LHCN-M2 (cell line): ENCODE measurements around the gene MKI67. TPM values are rescaled to one million over a fixed set of nuclear protein-coding genes. Genes with fewer than 3 reads are reported as not detected.

Source experiments
- DNase-seq: peaks from one replicate; pipeline ENCODE4 v3.0.0-alpha.2; 2012; ENCODE audit warnings: low read depth
- total RNA-seq: library from RNA; depleted of rRNA; stranded (reverse); fragments of >200 nt; gene quantifications from 2 replicates; pipeline ENCODE4 v1.2.3, GENCODE V29; 2014; rRNA removed

The MKI67 gene
- total RNA-seq, 1 experiment from 2014 or later = 87.8 TPM

DNA sequence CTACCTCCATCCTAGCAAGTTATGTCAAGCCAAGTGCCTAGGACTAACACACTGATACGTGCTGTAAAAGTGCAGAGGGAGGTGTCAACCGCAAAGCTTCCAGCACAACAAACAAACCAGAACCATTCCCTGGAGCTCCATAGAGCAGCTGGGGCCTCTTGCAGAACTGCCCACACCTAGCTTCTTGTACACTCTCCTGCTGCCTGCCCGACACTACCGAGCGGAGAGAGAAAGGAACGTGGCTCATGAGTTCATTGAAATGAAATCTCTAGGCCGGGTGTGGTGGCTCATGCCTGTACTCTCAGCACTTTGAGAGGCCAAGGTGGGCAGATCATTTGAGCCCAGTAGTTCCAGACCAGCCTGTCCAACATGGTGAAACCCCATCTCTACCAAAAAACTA is 73.5 kb downstream of the MKI67 start:
- DNase-seq = no peak

DNA sequence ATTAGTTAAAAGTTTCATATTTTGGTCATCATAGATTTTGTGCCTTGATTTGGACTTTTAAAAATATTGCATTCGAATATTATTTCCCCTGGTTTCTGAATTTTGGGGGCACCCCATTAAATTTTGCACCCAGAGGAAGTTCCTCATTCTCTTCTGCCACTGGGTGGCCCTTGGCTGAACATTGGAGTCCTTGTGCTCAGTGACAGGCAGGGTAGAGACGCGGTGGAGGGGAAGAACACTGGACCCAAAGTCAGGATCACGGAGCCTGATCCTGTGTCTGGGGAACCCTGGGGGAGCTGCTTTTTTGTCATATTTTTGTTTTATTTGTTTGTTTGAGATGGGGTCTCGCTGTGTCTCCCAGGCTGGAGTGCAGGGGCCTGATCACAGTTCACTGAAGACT is 74.7 kb downstream of the MKI67 start:
- no peak for DNase-seq

DNA sequence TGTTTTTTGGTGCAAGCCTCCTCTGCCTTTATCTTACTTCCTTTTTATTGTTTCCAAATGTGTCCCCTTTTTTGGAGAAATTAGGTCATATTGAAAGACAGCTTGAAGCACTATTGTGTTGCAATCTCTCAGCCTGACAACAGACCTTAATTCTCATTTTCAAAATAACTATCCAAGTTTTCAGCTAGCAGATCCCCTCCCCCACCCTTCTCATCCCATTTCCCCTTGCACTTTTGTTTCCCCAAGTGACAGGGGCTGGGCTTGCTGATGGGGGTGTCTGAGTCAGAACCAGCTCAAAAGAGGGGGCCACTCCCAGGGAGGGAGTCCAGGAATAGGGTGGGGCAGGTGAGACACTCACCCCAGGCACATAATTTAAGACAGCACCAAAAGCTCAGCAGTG is 75.3 kb downstream of the MKI67 start:
- no peak for DNase-seq

- no peak for DNase-seq
These were observed 76.1 kb downstream of the MKI67 start for GRCh38 chr10:128050121-128050516.

- DNase-seq = no peak
These were observed 76.8 kb downstream of the MKI67 start for GRCh38 chr10:128049226-128050120.

GRCh38 chr10:128048819-128049210 is 77.4 kb downstream of the MKI67 start:
- no peak for DNase-seq

- no peak for DNase-seq
These were observed 78.0 kb downstream of the MKI67 start for GRCh38 chr10:128047991-128048818.

DNA sequence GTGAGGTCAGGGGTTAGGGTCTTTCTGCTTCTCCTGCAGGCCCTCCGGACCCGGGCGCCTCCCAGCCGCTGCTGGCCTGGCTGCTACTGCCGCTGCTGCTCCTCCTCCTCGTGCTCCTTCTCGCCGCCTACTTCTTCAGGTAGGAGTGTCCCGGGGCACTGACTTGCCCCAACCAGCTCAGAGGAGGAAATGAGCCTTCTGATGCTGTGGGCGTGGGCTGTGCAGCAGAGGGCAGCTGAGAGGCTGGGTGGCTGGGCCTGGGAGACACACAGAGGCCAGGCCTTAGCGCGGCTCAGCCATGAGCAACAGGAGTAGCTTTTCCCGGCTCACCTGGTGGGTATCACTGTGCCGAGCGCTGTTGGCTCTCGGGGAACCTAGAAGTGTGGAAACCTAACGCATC is 78.9 kb downstream of the MKI67 start:
- no peak for DNase-seq

DNA sequence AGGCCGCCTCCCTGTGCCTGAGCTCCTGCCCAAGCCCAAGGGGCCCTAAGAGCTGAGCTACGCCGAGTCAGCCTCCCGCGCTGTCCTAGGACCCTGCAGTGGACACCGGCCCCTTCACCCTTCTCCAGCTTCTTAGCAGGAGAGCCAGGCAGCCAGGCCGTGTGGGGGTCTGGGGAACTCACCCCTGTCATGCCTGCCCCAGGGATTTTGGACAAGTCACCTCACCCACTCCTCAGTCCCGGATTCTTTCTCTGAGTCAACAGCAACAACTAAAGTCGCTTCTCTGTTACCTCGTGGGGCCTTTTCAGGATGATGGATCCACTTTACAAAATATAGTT is 79.3 kb downstream of the MKI67 start:
- no peak for DNase-seq

Other genes starting within 250 kb of the MKI67 start
- gene CLRN3, start 233.5 kb downstream of the MKI67 start, total RNA-seq = not detected in 2 replicates
- gene PTPRE, start 219.3 kb downstream of the MKI67 start, total RNA-seq = 5.2 and 6.8 TPM in 2 replicates